GM10266 (cell line): Measurements from ENCODE around the gene GCN1.

ENCODE experiments used
- DNase-seq: peaks from one replicate; pipeline ENCODE4 v3.0.0; 2012; ENCODE audit errors: extremely low spot score
- TF ChIP-seq, protein P1 (sequence below): IDR thresholded peaks from 2 replicates; pipeline ENCODE4 v1.5.1; 2012; ENCODE audit warnings: mild to moderate bottlenecking, low read depth; ENCODE audit not compliant: control insufficient read depth, insufficient read depth; ENCODE audit errors: missing control alignments

Gene GCN1

DNA sequence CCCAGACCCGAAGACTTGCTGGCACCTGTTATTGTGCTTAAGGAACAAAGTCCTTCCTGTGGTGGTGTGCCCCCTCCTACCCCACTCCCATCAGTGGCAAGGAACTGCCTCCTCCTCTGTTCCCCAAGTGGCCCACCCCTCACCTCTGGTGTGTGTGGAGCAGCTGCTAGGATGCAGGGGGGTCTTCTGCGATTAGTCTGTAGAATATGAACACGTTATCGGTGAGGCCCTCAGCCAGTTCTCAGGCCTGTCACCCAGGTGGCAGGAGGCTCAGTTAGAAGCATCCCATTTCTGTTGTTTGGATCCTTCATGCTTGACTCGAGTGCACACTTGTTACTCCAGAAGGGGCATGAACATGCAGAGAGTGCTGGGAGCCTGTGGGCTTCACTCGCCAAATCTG, 117.3 kb downstream of the GCN1 start:
- TF ChIP-seq, protein P1, sequence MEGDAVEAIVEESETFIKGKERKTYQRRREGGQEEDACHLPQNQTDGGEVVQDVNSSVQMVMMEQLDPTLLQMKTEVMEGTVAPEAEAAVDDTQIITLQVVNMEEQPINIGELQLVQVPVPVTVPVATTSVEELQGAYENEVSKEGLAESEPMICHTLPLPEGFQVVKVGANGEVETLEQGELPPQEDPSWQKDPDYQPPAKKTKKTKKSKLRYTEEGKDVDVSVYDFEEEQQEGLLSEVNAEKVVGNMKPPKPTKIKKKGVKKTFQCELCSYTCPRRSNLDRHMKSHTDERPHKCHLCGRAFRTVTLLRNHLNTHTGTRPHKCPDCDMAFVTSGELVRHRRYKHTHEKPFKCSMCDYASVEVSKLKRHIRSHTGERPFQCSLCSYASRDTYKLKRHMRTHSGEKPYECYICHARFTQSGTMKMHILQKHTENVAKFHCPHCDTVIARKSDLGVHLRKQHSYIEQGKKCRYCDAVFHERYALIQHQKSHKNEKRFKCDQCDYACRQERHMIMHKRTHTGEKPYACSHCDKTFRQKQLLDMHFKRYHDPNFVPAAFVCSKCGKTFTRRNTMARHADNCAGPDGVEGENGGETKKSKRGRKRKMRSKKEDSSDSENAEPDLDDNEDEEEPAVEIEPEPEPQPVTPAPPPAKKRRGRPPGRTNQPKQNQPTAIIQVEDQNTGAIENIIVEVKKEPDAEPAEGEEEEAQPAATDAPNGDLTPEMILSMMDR, result no peak
- DNase-seq, result no peak
